Type B pancreatic cell (in vitro differentiated cells): Measurements from ENCODE around the gene ZSCAN1. TPM values are rescaled to one million over a fixed set of nuclear protein-coding genes. Genes with fewer than 3 reads are reported as not detected.

Experiments used
- DNase-seq: peaks from one replicate; pipeline ENCODE4 v3.0.0; 2021; ENCODE audit warnings: mixed read lengths; ENCODE audit not compliant: unreplicated experiment; ENCODE audit errors: extremely low spot score
- H3K27ac Mint-ChIP-seq: 2 replicates; pipeline ENCODE4 v1.8.0; 2021; ENCODE audit warnings: mild to moderate bottlenecking, mixed read lengths
- H3K27me3 Mint-ChIP-seq: 2 replicates; pipeline ENCODE4 v1.8.0; 2021; ENCODE audit warnings: mixed read lengths
- H3K36me3 Mint-ChIP-seq: 2 replicates; pipeline ENCODE4 v1.8.0; 2021; ENCODE audit warnings: mixed read lengths
- H3K4me1 Mint-ChIP-seq: one replicate; pipeline ENCODE4 v1.8.0; 2021; ENCODE audit warnings: mixed read lengths; ENCODE audit not compliant: unreplicated experiment
- H3K4me3 Mint-ChIP-seq: 2 replicates; pipeline ENCODE4 v1.8.0; 2021; ENCODE audit warnings: mild to moderate bottlenecking, mixed read lengths
- H3K9me3 Mint-ChIP-seq: 2 replicates; pipeline ENCODE4 v1.8.0; 2021; ENCODE audit warnings: mixed read lengths
- CTCF ChIP-seq: fragments of 200-600 bp; sonication (generic); conservative IDR thresholded peaks from 2 replicates; pipeline ENCODE4 v1.5.0; 2021; ENCODE audit warnings: antibody characterized with exemption, mild to moderate bottlenecking
- total RNA-seq: library from RNA; stranded (reverse); gene quantifications from 2 replicates; pipeline ENCODE4 v1.2.1, GENCODE V29; 2021; ENCODE audit warnings: low replicate concordance

The ZSCAN1 gene
- total RNA-seq, 1 donor from 2014 or later: 1.9 TPM

- Mint-ChIP-seq H3K27me3 (no peaks in the 10 kb centered on the region), H3K27ac (no peak overlapping the region), H3K36me3 (peaks cover 17% of the 10 kb centered on the region), H3K4me1 (no peaks in the 10 kb centered on the region), H3K9me3 (peaks cover 11% of the 10 kb centered on the region), H3K4me3 (no peak overlapping the region)
- no peak for TF ChIP-seq CTCF
- no peak for DNase-seq
These were observed 46.0 kb downstream of the ZSCAN1 start for GRCh38 chr19:58079792-58080191.

GRCh38 chr19:58083021-58083420, 49.2 kb downstream of the ZSCAN1 start:
- Mint-ChIP-seq H3K36me3 (peaks cover 25% of the 10 kb centered on the region), H3K4me3 (no peak overlapping the region), H3K4me1 (no peaks in the 10 kb centered on the region), H3K27ac (no peak overlapping the region), H3K27me3 (no peaks in the 10 kb centered on the region), H3K9me3 (peaks cover 11% of the 10 kb centered on the region)
- DNase-seq: no peak
- TF ChIP-seq CTCF: no peak

- H3K4me3 Mint-ChIP-seq: no peak overlapping the region
- H3K27me3 Mint-ChIP-seq: no peaks in the 10 kb centered on the region
- H3K4me1 Mint-ChIP-seq: no peaks in the 10 kb centered on the region
- no peak for DNase-seq
- TF ChIP-seq CTCF: no peak
- H3K9me3 Mint-ChIP-seq: peaks cover 11% of the 10 kb centered on the region
- H3K27ac Mint-ChIP-seq: no peak overlapping the region
- peaks cover 32% of the 10 kb centered on the region for H3K36me3 Mint-ChIP-seq
These were observed 50.9 kb downstream of the ZSCAN1 start for GRCh38 chr19:58084596-58085347.

GRCh38 chr19:58085348-58085875, 51.6 kb downstream of the ZSCAN1 start:
- Mint-ChIP-seq H3K36me3 (peaks cover 33% of the 10 kb centered on the region), H3K27ac (no peak overlapping the region)

GRCh38 chr19:58086825-58087710, 53.2 kb downstream of the ZSCAN1 start:
- H3K27ac Mint-ChIP-seq: no peak overlapping the region
- TF ChIP-seq CTCF: no peak
- H3K27me3 Mint-ChIP-seq: no peaks in the 10 kb centered on the region
- no peak overlapping the region for H3K4me3 Mint-ChIP-seq
- peaks cover 5% of the 10 kb centered on the region for H3K9me3 Mint-ChIP-seq
- H3K4me1 Mint-ChIP-seq: no peaks in the 10 kb centered on the region
- H3K36me3 Mint-ChIP-seq: peaks cover 34% of the 10 kb centered on the region
- no peak for DNase-seq

More at GRCh38 chr19:58085348-58085875, 51.6 kb downstream of the ZSCAN1 start:
- no peak for DNase-seq
- H3K4me3 Mint-ChIP-seq: no peak overlapping the region
- H3K27me3 Mint-ChIP-seq: no peaks in the 10 kb centered on the region
- no peaks in the 10 kb centered on the region for H3K4me1 Mint-ChIP-seq
- TF ChIP-seq CTCF: no peak
- peaks cover 6% of the 10 kb centered on the region for H3K9me3 Mint-ChIP-seq
